NK-92 (cell line): ENCODE results near the gene C11orf24.
"Not testable (repeated sequence)": the region's sequence is repeated elsewhere in the genome, so short reads cannot be mapped to it uniquely, and the experiment has no call there.

Experiments
- DNase-seq: peaks from one replicate; lab custom pipeline; 2025; ENCODE audit not compliant: unreplicated experiment; lab: John Stamatoyannopoulos, UW

C11orf24 gene

DNA sequence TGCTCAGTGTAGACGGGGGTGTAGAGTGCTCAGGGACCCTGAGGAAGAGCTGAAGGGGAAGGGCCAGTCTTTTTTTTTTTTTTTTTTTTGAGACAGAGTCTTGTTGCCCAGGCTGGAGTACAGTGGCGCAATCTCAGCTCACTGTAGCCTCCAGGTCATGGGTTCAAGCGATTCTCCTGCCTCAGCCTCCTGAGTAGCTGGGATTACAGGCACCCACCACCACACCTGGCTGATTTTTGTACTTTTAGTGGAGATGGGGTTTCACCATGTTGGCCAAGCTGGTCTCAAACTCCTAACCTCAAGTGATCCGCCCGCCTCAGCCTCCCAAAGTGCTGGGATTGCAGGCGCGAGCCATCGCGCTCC is 27.7 kb upstream of the C11orf24 start:
- DNase-seq, result not testable (repeated sequence)

DNA sequence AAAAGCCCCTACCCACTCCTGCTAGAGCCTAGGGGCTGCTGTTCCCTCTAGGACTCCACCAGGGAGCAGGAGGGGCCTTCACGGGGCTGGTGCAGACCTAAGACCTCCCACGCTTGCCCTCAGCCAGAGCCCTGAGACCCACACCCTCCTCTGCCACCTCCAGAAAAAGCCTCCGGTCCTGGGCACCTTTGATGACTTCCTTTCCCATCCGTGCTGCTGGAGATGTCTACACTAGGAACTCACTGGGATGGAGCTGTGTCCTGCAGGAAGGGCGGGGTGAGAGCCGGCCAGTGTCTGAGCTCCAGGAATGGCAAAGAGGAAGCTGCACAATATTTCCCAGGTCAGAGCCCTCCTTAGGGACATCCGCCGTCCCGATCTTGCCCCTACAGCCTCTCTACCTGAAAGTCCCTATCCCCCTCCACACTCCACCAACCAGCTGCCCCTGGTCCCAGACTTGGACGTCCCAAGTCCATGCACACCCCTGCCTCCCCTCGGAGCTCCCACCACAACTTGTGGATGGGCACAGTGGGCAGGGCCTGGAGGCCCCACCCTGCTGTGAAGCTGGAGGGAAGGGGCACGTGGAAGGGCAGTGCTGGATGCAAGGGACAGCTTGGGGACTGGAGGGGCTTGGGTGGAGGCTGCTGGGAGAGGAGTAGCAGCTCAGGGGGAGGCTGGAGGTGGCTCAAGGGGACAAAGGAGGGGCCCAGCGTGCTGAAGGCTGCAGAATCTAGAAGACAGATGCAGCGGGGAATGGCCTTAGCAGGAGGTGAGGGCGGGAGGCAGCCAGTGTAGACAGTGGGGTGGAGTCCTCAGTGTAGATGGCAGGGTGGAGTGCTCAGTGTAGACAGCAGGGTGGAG is 27.1 kb upstream of the C11orf24 start:
- DNase-seq, result no peak

GRCh38 chr11:68297812-68298658 is 26.3 kb upstream of the C11orf24 start:
- DNase-seq, result no peak

- no peak for DNase-seq
These were observed 25.7 kb upstream of the C11orf24 start for GRCh38 chr11:68297494-68297811.

GRCh38 chr11:68297052-68297378 is 25.2 kb upstream of the C11orf24 start:
- DNase-seq, result no peak

DNA sequence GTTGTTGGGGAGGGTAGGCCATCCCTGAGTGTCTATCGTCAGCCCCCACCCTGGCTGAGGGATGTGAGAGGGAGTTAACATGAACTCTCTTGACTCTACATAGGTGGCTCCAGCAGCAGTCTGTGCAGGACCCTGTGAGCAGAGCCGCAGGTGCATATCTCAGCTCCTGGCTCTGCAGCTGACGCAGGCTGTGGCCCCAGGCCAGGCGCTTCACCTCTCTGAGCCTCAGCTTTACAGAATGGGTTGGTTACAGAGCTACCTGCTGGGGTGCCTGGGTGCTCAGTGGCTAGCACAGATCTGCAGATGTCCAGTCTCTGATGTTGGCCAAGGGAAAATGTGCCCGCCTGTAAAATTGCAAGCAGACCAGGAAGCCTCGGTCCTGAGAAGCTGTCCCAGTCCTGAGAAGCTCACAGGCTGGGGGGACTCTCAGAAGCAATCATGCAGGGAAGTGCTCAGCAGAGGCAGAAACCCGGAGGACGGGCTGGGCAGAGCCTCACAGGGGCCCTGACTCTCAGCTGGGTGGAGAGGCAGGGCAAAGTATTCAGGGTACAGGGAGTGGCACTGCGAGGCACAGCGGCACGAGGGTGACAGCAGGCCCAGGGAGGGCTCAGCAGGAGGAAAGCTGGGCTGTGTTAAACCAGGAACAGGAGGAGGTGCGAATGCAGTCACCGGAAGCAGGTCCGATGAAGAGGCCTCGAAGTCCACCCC is 24.7 kb upstream of the C11orf24 start:
- DNase-seq, result no peak

DNA sequence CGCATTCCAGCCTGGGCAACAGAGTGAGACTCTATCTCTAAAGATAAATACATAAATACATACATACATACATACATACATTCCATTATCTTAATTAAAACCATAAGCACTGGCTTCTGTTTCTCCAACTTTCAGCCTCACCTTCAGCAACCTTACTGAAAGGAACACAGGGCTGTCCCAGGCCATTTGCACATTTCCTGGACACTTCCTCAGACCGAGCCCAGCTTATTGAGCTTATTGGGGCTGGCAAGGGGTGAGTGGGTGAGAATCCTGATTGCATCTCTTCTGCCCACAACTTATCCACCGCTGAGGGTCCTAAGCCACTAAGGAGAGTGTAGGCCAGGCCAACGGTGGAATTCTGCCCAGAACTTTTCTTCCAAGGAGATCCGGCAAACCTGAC is 24.2 kb upstream of the C11orf24 start:
- no peak for DNase-seq

- no peak for DNase-seq
These were observed 23.5 kb upstream of the C11orf24 start for GRCh38 chr11:68295271-68295670.

- DNase-seq, result no peak
These were observed 21.9 kb upstream of the C11orf24 start for GRCh38 chr11:68293708-68294107.

- no peak for DNase-seq
These were observed 17.7 kb upstream of the C11orf24 start for GRCh38 chr11:68289456-68289855.

GRCh38 chr11:68287419-68287818 is 15.6 kb upstream of the C11orf24 start:
- DNase-seq, result no peak

DNA sequence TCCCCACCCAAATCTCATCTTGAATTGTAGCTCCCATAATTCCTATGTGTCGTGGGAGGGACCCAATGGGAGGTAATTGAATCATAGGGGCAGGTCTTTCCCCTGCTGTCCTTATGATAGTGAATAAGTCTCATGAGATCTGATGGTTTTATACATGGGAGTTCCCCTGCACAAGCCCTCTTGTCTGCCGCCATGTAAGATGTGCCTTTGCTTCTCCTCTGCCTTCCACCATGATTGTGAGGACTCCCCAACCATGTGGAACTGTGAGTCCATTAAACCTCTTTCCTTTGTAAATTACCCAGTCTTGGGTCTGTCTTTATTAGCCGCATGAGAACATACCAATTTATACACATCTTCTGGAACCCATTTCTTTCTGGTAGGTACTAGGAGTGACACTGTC is 12.8 kb upstream of the C11orf24 start:
- DNase-seq, result not testable (repeated sequence)

GRCh38 chr11:68282861-68283230 is 11.1 kb upstream of the C11orf24 start:
- DNase-seq, result no peak

GRCh38 chr11:68282141-68282860 is 10.5 kb upstream of the C11orf24 start:
- no peak for DNase-seq

- DNase-seq, result no peak
These were observed 7.9 kb upstream of the C11orf24 start for GRCh38 chr11:68279676-68280075.

DNA sequence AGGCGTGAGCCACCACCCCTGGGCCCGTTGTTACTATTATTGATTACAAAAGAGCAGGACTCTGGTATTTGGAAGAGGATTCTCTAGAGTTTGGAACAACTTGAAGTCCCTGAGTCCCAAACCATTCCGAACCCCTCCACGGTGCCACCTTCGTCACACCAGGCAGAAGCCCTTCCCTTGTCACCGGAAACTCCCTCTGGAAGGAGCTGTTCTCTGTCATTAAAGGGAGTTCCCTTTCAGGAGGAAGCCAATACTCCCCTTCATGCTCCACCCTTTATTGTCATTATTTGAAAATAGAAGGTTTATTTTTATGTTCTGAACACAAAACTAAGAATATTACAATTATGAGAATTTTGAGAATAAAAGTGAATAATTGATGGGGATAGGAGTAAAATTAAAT is 5.1 kb upstream of the C11orf24 start:
- DNase-seq, result no peak

- no peak for DNase-seq
These were observed 4.1 kb upstream of the C11orf24 start for GRCh38 chr11:68275721-68276507.

DNA sequence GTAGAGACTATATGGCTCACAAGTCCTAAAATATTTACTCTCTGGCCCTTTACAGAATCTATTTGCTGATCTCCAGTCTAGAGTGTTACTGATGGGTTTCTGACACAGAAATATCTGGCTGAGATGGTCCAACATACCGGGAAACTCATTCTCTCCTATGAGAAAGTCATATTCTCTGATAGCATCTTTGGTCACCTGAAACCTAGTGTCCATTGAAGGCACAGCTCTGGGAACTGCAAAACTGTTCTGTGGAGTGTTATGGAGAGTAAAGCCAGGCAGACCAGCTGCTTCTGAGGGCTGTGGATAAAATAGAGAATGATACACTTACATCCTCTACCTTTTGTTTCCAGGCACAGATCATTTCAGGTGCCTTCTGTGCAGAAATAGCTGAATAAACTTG is 2.5 kb upstream of the C11orf24 start:
- DNase-seq, result no peak

DNA sequence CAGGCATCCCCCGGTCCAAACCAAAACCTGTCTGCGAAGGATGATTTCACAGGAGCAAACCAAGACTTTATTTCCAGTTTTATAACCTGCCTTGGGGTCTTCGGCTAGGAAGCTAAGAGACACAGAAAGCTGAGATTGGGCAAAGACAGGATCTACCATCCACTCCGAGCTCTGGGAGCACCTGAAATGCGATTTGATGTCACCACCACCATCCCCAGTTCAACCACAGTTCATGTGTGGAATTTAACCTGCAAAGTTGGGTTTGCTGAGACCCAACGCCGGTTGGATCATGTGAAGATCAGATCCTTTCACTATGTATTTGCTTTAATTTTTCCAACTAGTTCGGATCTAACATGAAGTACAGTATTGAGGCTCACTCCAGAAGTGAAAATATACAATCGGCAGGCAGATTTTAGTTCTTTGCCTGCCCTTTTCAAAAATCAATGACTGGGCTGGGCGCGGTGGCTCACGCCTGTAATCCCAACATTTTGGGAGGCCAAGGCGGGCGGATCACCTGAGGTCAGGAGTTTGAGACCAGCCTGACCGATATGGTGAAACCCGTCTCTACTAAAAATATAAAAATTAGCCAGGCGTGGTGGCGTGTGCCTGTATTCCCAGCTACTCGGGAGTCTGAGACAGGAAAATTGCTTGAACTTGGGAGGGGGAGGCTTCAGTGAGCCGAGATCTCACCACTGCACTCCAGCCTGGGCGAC is 1.4 kb upstream of the C11orf24 start:
- DNase-seq, result no peak
